MV-4-11 (cell line): Measurements from ENCODE around the gene SGPP2.
"Not testable (repeated sequence)": the region's sequence is repeated elsewhere in the genome, so short reads cannot be mapped to it uniquely, and the experiment has no call there.

Source experiments
- DNase-seq: peaks from one replicate; lab custom pipeline; 2025; lab: John Stamatoyannopoulos, UW

Gene SGPP2

GRCh38 chr2:222427646-222428301 lies 3.4 kb downstream of the SGPP2 start:
- DNase-seq, result no peak

GRCh38 chr2:222430071-222430470 lies 5.7 kb downstream of the SGPP2 start:
- no peak for DNase-seq

DNA sequence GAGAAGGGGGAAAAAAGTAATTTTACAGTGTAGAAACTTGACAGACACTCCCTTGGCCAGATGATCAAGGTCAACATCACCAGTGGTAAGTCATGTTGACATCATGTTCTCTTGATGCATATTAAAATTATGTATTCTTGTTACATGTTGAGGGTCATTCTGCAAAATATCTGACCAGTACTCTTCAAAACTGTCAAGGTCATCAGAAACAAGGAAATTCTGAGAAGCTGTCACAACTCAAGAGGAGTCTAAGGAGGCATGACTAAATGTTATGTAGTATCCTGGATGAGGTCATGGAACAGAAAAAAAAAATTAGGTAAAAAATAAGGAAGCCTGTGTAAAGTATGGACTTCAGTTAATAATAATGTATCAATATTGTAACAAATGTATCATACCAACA lies 6.3 kb downstream of the SGPP2 start:
- no peak for DNase-seq

GRCh38 chr2:222431869-222432268 lies 7.5 kb downstream of the SGPP2 start:
- no peak for DNase-seq

GRCh38 chr2:222433332-222434173 lies 9.2 kb downstream of the SGPP2 start:
- DNase-seq, result no peak

- DNase-seq, result no peak
These were observed 9.9 kb downstream of the SGPP2 start for GRCh38 chr2:222434204-222434603.

DNA sequence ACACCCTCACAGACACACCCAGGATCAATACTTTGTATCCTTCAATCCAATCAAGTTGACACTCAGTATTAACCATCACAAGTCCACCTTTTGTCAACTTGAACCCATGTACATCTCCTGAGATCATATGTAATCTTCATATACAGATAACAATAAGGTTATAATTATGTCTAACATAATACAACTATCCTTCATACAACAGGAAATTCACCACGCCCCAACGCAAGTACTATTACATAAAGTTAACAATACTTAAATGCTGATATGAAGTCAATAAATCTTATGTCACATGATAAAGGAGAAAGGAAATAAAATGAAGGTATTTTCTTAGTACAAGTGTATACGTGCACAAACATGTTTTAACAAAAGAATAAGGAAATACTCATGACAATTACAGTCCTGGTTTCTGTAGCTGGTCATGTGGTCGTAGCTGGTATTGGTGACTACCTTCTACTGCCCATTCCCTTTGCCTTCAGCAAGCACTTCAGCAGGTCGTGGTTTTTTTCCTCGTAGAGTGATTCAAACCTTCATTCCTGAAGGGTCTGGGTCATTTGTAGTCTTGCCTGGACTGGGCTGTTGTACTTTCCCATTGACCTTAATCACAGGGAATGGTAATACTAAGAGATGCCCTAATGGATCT lies 11.2 kb downstream of the SGPP2 start:
- not testable (repeated sequence) for DNase-seq

GRCh38 chr2:222436040-222436413 lies 11.7 kb downstream of the SGPP2 start:
- no peak for DNase-seq

DNA sequence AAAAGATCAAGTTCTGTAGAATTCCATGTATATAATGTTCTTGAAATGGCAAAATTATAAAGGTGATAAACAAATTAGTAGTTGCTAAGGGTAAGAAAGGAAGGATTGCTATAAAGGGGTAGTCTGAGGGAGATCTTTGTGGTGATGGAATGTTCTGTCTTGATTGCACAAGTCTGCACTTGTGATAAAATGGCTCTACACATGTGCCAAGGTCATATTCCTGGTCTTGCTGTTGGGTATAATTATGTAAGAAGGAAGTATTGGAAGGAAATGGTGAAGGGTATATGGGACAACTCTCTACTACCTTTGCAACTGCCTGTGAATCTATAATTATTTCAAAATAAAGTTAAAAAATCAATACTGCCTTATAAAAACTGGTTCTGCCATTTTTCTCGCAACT lies 15.3 kb downstream of the SGPP2 start:
- peak; percentile 41 for DNase-seq

GRCh38 chr2:222440673-222441422 lies 16.5 kb downstream of the SGPP2 start:
- peak; percentile 60 for DNase-seq

- no peak for DNase-seq
These were observed 18.3 kb downstream of the SGPP2 start for GRCh38 chr2:222442665-222443064.

DNA sequence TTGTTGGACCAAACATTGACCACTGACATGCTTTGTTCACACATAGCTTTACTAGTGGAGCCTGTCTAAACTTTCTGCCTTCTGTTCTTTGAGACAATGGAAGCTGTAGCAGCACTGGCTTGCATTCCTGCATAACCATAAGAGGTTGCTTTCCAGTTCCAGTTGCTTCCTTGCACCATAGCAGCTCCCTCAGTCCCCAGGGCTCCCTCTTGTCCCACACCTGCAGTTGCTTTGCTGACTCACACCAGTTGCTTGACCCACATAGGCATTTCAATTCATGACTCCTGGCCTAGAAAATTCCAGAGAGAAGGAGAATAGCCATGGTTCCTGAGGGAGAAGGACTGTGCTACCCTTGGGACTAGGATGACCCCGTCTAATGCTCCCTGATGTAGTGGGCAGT lies 20.9 kb downstream of the SGPP2 start:
- no peak for DNase-seq

GRCh38 chr2:222447131-222447530 lies 22.8 kb downstream of the SGPP2 start:
- peak; percentile 81 for DNase-seq

- peak; percentile 97 for DNase-seq
These were observed 24.4 kb downstream of the SGPP2 start for GRCh38 chr2:222448748-222449181.

- DNase-seq, result no peak
These were observed 25.7 kb downstream of the SGPP2 start for GRCh38 chr2:222450021-222450420.

DNA sequence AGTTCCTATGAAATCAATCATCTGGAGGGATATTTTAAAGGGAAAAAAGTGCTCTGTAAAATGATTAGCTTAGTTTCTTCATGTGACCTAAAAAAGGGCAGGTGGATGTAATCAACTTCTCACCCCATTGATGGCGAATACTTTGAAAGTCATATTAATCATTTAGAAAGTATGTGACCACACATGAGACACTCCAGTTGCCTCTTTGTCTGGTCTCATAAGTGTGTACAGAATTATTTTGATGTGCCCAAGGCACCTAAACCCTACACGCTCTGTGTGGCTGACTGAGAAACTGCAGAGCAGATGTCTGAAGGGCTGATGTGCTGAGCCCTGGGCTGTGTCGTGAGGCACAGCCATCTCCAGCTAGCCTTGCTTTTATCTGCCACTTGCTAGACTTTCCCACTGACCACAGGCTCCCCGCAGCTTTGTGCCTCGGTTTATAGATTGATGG lies 26.9 kb downstream of the SGPP2 start:
- peak; percentile 8 for DNase-seq

- DNase-seq, result no peak
These were observed 28.1 kb downstream of the SGPP2 start for GRCh38 chr2:222452422-222452950.

DNA sequence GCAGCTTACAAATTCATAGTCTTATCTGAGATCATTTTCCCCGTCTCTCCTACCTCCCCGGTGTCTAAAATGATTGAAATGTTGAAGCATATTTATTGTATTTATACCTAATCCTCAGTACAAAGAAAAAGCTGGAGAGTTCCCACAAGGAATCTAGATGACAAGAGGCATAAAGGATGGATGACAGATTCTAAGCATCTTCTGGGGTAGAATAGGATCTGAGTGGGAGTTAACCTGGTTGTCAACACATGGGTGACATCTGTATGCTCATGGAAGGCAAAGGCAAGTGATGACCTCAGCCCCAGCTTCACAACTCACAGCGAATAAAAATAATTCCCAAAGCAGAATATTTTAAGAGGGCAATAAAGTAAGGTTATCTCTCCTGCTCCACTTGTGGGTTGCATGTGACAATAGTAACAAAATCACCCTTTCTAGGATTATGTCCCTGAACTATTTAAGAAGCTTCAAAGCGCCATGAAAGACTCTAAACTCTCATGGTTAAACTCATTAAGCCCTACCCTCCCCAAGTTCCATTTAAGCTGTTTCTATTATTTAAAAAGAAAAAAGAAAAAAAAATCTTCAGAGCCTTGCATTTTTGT lies 32.2 kb downstream of the SGPP2 start:
- DNase-seq, result no peak

DNA sequence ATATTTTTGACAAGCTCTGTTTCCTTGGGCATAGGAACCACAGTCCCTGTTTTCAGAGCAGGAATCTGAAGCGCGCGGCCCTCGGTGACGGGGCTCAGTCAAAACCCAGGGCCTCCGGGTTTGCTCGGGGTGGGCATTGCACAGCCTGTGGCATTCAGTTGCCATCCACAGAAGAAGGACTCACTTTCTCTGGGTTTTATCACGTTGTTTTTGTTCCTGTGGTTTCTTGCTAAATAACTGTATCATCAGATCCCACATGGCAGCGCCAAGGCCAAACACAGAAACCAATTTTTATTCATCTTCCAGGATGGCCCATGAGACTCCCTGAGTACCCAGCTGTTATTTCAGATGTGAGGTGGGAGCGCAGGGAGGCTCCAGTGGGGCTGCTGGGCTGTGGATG lies 35.6 kb downstream of the SGPP2 start:
- peak; percentile 12 for DNase-seq

GRCh38 chr2:222465746-222466145 lies 41.4 kb downstream of the SGPP2 start:
- DNase-seq, result peak; percentile 65

- DNase-seq, result no peak
These were observed 44.0 kb downstream of the SGPP2 start for GRCh38 chr2:222468346-222468745.
